ENCODE measurements around the gene NCS1.

Gene NCS1

GRCh38 chr9:130197888-130198287 lies 25.7 kb downstream of the NCS1 start:
- H3K9ac ChIP-seq (ENCODE audit: low read depth, low read length, poor library complexity, severe bottlenecking): no peak overlapping the region
- H3K79me2 ChIP-seq (ENCODE audit: insufficient read depth, low read length): no peaks in the 10 kb centered on the region
- no peak overlapping the region for H3K4me2 ChIP-seq (ENCODE audit: low read depth, low read length, poor library complexity, severe bottlenecking)
- H3K9me3 ChIP-seq (ENCODE audit: insufficient read depth, low read depth, low read length): no peaks in the 10 kb centered on the region
- no peaks in the 10 kb centered on the region for H4K20me1 ChIP-seq (ENCODE audit: insufficient read depth, low read length, poor library complexity, severe bottlenecking)
- no peak overlapping the region for H3K4me3 ChIP-seq (ENCODE audit: low read length, poor library complexity, severe bottlenecking)
- H3K9me2 ChIP-seq (replicated peaks; ENCODE audit: low read depth, low read length): no peaks in the 10 kb centered on the region
- no peaks in the 10 kb centered on the region for H3F3A ChIP-seq (ENCODE audit: low read depth)
- no peak overlapping the region for H2AFZ ChIP-seq (ENCODE audit: low read length)
- H3K36me3 ChIP-seq (ENCODE audit: insufficient read depth, low read length): no peaks in the 10 kb centered on the region
- H3K27me3 ChIP-seq (ENCODE audit: insufficient read depth, low read length, poor library complexity, severe bottlenecking): no peaks in the 10 kb centered on the region
- TF ChIP-seq CTCF (conservative IDR thresholded peaks at IDR 0.05; ENCODE audit: low read length) (no peak), EZH2phosphoT487 (IDR thresholded peaks at IDR 0.05; ENCODE audit: borderline replicate concordance) (no peak)
- H3K4me1 ChIP-seq (ENCODE audit: insufficient read depth, low read length, poor library complexity, severe bottlenecking): no peaks in the 10 kb centered on the region

GRCh38 chr9:130198501-130199179 lies 26.4 kb downstream of the NCS1 start:
- Histone ChIP-seq H3K36me3 (ENCODE audit: insufficient read depth, low read length) (no peaks in the 10 kb centered on the region), H3K27me3 (ENCODE audit: insufficient read depth, low read length, poor library complexity, severe bottlenecking) (no peaks in the 10 kb centered on the region), H3K9ac (ENCODE audit: low read depth, low read length, poor library complexity, severe bottlenecking) (no peak overlapping the region), H3K9me2 (replicated peaks; ENCODE audit: low read depth, low read length) (no peaks in the 10 kb centered on the region), H3K9me3 (ENCODE audit: insufficient read depth, low read depth, low read length) (no peaks in the 10 kb centered on the region), H2AFZ (ENCODE audit: low read length) (no peak overlapping the region), H3K79me2 (ENCODE audit: insufficient read depth, low read length) (no peaks in the 10 kb centered on the region), H3K4me2 (ENCODE audit: low read depth, low read length, poor library complexity, severe bottlenecking) (no peak overlapping the region), H3K4me1 (ENCODE audit: insufficient read depth, low read length, poor library complexity, severe bottlenecking) (no peaks in the 10 kb centered on the region), H3F3A (ENCODE audit: low read depth) (no peaks in the 10 kb centered on the region), H3K4me3 (ENCODE audit: low read length, poor library complexity, severe bottlenecking) (no peak overlapping the region), H4K20me1 (ENCODE audit: insufficient read depth, low read length, poor library complexity, severe bottlenecking) (no peaks in the 10 kb centered on the region)
- TF ChIP-seq CTCF (conservative IDR thresholded peaks at IDR 0.05; ENCODE audit: low read length) (no peak), EZH2phosphoT487 (IDR thresholded peaks at IDR 0.05; ENCODE audit: borderline replicate concordance) (no peak)

GRCh38 chr9:130199605-130200004 lies 27.4 kb downstream of the NCS1 start:
- Histone ChIP-seq H3K4me1 (ENCODE audit: insufficient read depth, low read length, poor library complexity, severe bottlenecking) (no peaks in the 10 kb centered on the region), H3K4me3 (ENCODE audit: low read length, poor library complexity, severe bottlenecking) (no peak overlapping the region), H3K9ac (ENCODE audit: low read depth, low read length, poor library complexity, severe bottlenecking) (no peak overlapping the region), H3K9me3 (ENCODE audit: insufficient read depth, low read depth, low read length) (no peaks in the 10 kb centered on the region), H3K4me2 (ENCODE audit: low read depth, low read length, poor library complexity, severe bottlenecking) (no peak overlapping the region), H3K79me2 (ENCODE audit: insufficient read depth, low read length) (no peaks in the 10 kb centered on the region), H3K36me3 (ENCODE audit: insufficient read depth, low read length) (no peaks in the 10 kb centered on the region), H4K20me1 (ENCODE audit: insufficient read depth, low read length, poor library complexity, severe bottlenecking) (no peaks in the 10 kb centered on the region), H3K9me2 (replicated peaks; ENCODE audit: low read depth, low read length) (no peaks in the 10 kb centered on the region), H2AFZ (ENCODE audit: low read length) (no peak overlapping the region), H3F3A (ENCODE audit: low read depth) (no peaks in the 10 kb centered on the region), H3K27me3 (ENCODE audit: insufficient read depth, low read length, poor library complexity, severe bottlenecking) (no peaks in the 10 kb centered on the region)
- TF ChIP-seq CTCF (conservative IDR thresholded peaks at IDR 0.05; ENCODE audit: low read length) (no peak), EZH2phosphoT487 (IDR thresholded peaks at IDR 0.05; ENCODE audit: borderline replicate concordance) (no peak)

Measured in Loucy (cell line).